Right hindlimb (tissue), 1 donor: Measurements from ENCODE around the gene PLCD1.
"Not testable (repeated sequence)": the region's sequence is repeated elsewhere in the genome, so short reads cannot be mapped to it uniquely, and the experiment has no call there.

Experiments
- DNase-seq: peaks from one replicate; pipeline ENCODE4 v3.0.0-alpha.2; 2018

Gene PLCD1

DNA sequence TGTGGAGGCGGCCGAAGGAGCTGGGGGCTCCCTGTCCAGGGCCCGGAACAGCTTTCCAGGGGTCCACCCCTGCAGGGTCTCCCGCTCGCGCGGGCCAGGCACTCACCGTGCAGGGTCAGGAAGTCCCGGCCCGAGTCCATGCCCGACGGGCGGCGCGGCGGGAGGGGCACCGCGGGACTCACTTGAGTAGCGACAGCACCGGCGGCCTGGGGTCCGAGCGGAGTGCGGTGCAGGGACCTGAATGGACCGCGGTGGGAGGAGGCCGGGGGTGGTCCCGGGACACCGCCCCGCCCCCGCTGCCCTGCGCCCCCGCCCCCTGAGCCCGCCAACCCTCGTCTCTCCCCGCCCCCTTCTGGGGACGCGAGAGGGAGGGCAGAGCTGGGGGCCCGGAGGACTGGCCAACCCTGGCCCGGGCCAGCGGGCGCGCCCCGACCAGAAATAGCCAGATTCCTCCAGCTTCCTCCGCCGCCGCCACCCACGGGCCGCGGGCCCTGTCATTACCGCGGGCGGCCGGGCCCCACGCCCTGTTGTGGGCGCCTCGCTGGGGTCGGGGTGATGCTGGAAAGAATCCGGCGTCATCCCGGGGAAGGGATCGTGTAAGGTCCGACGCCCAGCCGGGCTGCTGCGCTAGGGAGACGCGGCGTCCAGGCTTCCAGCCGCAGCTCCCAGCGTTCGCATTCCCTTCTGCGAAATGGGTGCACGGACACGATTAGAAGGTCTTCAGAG, at the start of gene PLCD1:
TSS of gene PLCD1 (minus strand) at position 243 of the 726 bp plus-strand sequence. CDS start at position 140, 103 bp downstream.
- peak; percentile 91 for DNase-seq

DNA sequence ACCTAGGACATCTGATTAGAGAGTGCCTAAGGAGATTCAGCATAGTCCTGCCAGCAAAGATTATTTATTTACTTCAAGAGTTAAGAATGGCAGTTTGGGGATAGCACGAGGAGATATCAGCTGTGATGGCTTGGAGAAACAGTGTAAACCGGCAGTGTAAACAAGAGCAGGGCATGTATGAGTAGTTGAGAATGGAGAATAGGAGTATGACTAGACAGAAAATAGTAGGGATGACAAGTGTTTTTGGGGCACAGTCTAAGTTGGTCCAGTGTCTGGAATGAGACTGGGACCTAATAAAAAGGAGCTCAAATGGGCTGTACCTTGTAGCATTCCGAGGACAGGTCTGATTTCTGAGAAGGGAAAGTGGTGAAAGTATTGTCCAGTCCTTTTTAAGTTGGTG, 47.6 kb upstream of the PLCD1 start:
- not testable (repeated sequence) for DNase-seq

DNA sequence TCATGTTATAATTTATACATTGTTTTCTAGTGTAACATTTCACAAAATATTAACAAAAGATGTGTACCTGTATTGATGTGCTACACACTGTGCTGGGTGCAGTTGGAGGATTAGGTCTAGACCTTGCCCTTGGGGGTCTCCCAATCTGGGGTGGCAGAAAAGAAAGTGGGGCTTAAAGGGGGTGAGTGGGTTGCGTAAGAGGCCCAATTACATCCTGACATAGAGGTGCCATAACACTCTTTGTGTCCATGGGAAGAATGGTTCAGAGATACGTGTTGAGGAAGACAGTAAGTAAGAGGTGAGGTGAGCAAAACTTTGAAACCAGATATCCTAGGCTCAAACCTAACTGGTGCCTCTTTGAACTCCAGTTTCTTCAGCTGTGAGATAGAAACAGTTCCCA, 40.6 kb upstream of the PLCD1 start:
- DNase-seq: no peak

DNA sequence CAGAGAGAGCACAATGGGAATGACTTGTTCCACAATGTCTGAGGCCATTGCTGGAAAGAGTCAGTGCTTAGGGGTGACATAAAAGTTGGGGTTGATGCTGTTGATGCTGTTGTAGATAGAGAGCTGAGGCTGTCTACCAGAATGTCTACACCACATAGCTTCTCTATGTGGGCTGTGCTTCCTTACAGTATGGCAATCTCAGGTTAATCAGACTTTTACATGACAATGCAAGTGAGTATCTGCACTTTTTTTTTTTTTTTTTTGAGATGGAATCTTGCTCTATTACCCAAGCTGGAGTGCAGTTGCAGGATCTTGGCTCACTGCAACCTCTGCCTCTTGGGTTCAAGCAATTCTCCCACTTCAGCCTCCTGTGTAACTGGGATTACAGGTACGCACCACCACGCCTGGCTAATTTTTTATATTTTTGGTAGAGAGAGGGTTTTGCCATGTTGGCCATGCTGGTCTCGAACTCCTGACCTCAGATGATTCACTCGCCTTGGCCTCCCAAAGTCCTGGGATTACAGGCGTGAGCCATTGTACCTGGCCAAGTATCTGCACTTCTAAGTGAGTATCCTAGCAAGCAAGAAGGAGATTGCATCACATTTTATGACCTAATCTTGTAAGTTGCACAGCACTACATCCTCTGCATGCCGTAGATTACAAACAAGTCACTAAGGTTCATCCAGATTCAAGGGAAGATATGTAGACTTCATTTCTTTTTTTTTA, 38.2 kb upstream of the PLCD1 start:
- DNase-seq: no peak

DNA sequence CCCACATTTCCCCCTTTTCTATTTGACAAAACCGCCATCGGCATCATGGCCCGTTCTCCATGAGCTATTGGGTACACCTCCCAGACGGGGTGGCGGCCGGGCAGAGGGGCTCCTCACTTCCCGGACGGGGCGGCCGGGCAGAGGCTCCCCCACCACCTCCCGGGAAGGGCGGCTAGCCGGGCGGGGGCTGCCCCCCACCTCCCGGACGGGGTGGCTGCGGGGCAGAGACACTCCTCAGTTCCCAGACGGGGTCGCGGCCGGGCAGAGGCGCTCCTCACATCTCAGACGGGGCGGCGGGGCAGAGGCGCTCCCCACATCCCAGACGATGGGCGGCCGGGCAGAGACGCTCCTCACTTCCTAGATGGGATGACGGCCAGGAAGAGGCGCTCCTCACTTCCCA, 35.0 kb upstream of the PLCD1 start:
- not testable (repeated sequence) for DNase-seq

DNA sequence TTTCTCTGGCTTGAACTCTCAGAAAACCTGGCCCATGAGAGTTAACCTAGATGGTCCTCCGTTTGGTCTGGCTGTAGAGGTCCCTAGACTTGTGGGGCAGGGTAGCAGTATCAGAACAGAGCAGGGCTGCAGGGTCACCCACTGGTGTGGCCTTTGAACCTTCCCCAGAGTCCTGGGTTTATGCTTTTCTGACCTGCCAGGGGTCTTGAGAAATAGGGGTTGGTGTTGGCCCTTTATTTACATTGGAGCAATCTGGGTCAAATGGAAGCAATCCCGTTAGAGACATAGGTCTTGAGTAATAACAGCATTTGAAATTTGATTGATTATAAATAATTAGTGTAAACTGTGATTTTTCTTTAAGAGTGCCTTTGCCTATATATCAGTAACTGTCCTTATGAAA, 33.4 kb upstream of the PLCD1 start:
- no peak for DNase-seq

DNA sequence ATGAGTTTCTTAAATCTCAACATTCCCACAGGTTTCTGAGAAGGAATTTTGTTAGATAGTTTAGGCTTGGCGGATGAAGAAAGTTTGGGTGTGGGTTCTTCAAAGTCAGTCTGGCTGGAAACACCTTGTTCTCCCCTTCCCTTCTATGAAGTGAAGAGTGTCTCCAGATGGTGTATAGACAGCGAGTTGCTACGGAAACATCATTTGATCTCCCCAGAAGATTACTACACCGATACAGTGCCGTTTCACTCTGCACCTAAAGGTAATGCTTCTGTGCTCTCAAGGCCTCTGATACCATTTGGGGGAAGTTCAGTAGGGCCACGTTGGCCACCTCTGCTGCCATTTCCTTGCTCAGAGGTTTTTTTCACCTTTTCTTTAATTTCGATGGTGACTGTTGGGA, 30.1 kb upstream of the PLCD1 start:
- DNase-seq: no peak

DNA sequence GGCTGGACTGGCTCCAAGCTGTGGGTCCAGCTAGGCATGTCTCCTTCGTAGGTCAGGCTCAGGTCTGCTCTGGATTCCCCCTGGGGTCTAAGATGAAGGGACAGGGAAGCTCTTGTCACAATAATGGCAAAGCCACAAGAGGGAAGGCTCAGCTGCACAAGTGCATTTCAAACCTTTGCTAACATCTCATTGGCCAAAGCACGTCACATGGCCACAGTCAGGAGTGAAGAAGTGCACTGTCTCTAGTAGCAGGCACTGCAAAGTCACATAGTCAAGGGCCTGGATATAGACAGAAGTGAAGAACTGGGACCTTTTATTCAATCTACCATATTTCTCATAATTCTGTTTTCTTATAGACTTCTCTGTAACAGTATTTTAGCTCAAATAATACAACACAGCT, 29.7 kb upstream of the PLCD1 start:
- no peak for DNase-seq

DNA sequence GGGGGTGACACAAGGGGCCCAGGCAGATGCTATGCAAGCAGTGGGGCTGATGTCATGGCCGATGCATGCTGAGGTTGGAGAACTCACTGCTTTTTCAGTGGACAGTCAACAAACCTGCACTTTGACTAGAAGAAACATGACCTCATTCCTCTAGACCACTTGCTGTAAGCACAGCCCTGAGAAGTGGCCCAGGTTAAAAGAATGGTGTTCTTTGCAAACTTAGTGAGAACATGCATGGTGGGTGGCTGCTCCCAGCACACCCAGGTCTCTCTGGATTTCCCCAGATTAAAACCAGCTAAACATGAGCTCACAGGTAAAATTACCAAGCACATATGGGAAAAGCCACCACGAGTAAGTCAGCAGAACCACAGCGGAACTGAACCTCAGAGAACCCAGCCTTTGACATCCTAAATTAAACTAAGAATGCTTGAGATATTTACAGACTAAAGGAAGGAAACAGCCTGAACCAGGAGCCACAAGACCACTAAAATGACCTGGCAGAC, 25.1 kb upstream of the PLCD1 start:
- no peak for DNase-seq

DNA sequence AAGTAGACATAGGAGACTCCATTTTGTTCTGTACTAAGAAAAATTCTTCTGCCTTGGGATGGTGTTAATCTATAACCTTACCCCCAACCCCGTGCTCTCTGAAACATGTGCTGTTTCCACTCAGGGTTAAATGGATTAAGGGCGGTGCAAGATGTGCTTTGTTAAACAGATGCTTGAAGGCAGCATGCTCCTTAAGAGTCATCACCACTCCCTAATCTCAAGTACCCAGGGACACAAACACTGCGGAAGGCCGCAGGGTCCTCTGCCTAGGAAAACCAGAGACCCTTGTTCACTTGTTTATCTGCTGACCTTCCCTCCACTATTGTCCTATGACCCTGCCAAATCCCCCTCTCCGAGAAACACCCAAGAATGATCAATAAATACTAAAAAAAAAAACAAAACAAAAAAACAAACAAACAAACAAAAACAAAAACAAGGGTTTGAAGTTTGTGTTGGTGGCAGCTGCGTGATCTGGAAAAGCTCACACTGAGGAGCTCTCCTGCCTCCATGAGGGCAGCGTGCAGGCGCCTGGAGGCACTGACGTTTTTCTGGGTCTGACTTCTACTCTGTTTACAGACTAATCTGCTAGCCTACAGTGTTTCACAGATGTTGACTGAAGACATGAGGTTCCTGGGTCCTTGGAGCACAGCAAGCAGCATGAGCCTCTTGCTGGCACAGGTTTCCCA, 24.5 kb upstream of the PLCD1 start:
- not testable (repeated sequence) for DNase-seq

DNA sequence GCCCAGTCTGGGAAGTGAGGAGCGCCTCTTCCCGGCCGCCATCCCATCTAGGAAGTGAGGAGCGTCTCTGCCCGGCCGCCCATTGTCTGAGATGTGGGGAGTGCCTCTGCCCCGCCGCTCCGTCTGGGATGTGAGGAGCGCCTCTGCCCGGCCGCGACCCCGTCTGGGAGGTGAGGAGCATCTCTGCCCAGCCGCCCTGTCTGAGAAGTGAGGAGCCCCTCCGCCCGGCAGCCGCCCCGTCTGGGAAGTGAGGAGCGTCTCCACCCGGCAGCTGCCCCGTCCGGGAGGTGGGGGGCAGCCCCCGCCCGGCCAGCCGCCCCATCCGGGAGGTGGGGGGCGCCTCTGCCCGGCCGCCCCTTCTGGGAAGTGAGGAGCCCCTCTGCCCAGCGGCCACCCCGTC, 23.8 kb upstream of the PLCD1 start:
- DNase-seq: not testable (repeated sequence)

DNA sequence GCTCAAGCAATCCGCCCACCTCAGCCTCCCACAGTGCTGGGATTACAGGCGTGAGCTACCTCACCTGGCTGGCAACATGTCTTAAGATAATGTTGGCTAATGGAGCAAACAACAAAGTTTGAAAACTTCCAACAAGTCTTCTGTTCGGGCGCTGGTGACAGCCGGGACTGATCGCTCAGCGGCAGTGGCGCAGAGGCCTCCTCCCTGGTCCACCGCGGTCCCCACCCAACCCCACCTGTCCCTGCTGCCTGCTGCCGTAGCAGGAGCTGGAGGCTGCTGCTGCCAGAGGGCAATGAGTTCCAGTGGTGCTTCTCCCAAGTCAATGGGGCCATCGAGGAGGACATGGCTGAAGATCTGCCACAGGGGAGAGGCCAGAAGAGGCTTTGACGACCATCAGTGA, 21.7 kb upstream of the PLCD1 start:
- no peak for DNase-seq

DNA sequence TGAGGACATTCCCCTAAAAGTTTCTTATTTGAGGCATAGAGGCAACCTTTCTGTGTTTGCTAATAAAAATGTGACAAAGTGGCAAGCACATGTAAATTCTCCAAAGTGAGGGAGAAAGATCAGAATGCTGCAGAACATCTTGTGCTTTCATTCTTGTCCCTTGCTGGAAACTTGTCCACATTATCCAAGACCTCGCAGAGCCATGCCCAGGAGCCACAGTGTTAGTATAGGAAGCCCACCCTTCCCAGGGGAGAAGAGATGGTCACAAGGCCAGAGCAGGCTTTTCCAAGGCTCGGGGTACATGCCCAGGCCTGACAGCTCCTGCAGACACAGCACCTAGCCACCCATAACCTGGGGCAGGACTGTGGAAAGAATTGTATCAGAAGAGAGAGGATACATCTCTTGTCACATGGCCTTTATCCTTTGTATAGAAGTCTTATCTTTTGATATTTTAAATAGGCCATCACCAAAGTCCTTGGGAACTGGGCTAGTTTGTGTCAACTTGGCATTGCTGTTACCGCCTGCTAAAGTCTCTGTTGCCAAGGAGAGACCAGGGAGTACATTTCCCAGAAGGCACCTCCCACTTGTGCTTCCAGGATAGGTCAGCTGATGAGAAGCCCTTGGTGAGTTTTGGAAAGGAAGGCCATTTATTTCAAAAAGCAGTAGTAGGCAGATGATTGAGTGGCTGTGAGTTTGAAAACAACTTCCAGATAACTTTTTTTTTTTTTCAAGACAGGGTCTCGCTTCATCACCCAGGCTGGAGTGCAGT, 20.1 kb upstream of the PLCD1 start:
- DNase-seq: no peak

DNA sequence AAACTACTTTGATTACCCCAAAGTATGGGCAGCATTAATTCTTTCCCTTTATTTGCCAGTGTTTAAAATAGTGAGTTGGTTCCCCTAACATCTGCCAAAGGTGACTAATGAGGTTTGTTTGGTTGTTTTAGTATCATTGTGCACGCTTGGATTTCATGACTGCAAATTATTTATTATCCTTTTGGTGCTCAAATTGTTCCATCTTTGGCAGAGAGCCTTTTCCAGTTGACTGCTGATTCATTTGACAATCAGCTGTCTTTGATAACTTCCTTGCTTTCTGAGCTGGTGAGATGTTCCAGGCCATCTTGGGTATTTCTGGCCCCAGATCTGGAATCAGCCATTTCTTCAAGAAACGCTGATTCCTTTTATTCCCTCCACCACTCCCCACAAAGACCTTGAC, 18.5 kb upstream of the PLCD1 start:
- DNase-seq: no peak

DNA sequence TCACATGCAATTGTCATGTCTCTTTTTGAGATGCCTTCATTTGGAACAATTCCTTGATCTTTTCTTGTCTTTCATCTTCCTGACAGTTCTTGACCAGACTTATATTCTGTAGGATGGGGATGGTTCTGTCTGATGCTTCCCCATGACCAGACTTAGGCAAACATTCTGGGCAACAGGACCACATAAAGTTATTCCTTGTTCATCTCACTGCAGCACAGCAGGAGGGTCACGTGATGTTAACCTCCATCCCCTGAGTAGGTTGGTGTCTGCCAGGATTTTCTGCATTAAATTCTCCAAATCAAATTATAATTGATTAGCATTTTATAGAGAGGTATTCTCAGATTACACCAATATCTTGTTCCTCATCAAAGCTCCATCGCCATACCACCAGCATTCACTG, 17.4 kb upstream of the PLCD1 start:
- DNase-seq: no peak

DNA sequence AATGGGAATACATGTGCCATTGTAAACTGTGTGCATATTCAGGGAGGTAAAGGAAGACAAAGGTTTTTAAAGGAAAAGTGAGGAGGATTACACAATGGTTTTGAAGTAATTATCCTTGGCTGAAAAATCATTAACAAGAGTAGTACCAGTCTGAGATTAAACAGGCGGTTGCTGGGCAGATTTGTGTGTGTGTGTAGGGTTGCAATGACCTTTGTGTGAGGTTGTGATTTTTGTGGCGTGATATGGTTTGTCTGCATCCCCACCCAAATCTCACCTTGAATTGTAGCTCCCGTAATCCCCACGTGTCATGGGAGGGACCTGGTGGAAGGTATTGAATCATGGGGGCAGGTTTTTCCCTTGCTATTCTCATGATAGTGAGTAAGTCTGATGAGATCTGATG, 16.6 kb upstream of the PLCD1 start:
- no peak for DNase-seq

DNA sequence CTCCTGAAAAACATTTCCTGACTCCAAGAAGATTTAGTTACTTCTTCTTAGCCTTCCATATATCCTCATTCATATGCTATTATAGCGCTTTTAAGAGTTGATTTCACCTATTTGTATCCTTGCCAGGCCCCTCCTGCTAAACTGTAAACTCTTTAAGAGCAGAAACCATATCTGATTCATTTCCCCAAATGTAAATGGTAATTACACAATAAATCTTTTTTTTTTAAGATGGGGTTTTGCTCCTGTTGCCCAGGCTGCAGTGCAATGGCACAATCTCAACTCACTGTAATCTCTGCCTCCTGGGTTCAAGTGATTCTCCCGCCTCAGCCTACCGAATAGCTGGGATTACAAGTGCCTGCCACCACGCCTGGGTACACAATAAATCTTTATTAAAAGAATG, 14.0 kb upstream of the PLCD1 start:
- DNase-seq: no peak

DNA sequence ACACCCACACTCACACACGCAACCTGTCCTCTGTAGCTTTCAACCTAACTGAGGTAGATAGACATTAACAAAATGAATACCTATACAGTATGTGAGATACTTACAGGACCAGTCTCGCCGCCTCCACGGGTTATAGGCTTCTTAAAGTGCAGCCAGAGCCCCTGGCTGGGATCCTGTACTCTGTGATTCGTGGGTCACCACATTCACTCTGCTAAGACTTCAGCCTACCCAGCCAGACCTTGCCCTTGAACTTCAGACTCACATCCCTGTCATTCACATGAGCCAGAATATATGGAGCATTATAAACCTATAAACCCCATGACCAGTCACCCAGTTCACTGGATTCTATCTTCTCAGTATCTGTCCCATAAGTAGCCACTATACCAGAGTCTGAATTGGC, 11.0 kb upstream of the PLCD1 start:
- no peak for DNase-seq

DNA sequence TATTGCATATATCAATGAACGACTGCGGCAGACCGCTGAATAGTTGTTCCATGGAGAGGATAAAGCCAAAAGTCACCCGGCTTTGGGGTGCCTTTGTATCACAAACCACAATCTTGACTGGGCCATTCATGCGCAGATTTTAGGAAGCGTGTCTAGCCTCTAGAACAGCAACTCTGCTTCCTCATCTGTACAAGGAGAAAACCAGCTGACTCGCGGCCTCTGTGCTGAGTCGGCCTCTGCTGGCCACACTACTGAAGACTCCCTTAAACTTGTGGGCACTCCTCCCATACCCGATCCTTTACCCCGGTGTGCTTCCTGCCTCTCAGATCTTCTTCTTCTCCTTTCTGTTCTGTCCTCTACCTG, 10.4 kb upstream of the PLCD1 start:
- DNase-seq: peak; percentile 53

DNA sequence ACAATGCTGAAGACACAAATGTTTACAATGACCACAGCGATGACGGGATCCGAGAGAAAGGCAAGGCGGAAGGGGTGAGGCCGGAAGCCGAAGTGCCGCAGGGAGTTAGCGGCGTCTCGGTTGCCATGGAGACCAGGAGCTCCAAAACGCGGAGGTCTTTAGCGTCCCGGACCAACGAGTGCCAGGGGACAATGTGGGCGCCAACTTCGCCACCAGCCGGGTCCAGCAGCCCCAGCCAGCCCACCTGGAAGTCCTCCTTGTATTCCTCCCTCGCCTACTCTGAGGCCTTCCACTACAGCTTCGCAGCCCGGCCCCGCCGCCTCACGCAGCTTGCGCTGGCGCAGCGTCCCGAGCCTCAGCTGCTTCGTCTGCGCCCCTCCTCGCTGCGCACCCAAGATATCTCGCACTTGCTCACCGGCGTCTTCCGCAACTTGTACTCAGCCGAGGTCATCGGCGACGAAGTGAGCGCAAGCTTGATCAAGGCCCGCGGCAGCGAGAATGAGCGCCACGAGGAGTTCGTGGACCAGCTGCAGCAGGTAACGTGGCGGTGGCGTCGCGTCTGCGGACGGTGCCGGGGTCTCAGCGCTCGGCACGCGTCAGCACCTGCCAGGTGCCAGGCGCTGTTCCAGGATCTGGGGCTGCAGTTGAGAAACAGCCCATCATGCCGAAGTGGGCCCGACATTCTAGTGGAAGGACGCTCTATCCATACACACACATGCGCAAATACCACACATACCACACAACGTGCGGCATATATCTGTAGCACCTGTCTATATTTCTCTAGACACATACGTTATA, 9.9 kb upstream of the PLCD1 start, which contains the start of gene DLEC1:
TSS of gene DLEC1 (plus strand) at position 108 of the 798 bp plus-strand sequence. CDS start at position 126, 18 bp downstream.
- peak; percentile 76 for DNase-seq

DNA sequence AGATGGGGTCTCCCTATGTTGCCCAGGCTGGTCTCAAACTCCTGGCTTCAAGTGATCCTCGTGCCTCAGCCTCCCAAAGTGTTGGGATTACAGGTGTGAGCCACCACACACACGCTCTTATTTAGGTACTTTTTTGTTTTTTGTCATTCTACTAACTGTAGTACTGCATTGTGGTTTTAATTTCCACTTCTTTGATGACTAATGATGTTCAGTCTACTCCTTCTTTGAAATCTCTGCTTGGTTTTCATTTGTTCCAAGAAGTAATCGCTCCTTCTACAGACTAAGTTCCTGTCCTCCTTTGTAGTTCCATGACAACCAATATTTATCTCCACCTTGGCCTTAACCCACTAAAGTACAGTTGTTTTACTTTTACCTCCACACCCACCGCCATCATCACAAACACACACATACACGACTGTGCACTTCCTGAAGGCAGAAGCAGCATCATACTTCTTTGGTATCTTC, 9.0 kb upstream of the PLCD1 start:
- DNase-seq: no peak

DNA sequence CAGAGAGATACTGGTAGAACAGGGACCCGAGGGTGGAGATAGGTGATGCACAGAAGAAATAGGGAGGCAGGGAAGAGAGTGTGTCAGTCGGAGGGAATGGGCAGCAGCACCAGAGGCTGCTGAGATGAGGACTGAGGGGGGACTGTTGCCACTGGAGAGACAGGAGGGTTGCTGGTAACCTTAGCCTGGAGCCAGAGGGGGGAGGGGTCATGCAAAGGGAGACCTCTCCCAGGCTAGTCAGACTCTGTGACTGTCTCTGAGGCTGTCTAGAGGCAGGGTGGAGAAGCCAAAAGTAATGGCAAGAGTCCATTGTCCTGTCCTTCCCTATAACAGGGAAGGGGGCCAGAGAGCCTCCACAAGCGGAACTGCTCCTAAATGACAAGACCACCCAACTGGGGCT, 7.5 kb upstream of the PLCD1 start:
- peak; percentile 15 for DNase-seq
